Measurements from ENCODE around the gene PHACTR4.
"Not testable (repeated sequence)": the region's sequence is repeated elsewhere in the genome, so short reads cannot be mapped to it uniquely, and the experiment has no call there.

PHACTR4 gene

DNA sequence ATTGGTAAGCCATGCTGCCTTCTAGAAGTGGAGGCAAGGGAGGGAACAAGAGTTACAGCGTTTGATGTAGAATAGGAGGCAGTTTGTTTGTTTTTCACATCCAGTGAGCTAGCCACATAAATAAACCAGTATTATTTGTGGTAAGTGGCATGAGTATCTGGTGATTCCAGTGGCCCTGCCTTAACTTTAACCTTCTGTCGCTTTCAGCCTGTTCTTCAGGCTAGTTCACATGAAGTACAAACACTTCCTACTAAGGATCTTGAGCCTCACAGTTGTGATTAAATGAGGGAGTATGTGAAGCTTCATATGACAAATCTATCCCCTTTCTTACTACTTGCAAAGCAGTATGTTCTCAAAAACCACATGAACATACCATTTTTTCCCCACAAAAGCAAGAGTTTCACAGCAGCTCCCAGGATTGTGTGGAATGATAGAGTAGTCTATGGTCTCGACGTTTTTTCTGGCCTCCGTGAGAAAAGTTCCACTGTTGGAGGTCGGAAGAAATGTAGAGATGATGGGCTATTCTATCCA is 59.5 kb downstream of the PHACTR4 start:
- DNase-seq (ENCODE audit: low read depth in 2 of 2) = no peak

DNA sequence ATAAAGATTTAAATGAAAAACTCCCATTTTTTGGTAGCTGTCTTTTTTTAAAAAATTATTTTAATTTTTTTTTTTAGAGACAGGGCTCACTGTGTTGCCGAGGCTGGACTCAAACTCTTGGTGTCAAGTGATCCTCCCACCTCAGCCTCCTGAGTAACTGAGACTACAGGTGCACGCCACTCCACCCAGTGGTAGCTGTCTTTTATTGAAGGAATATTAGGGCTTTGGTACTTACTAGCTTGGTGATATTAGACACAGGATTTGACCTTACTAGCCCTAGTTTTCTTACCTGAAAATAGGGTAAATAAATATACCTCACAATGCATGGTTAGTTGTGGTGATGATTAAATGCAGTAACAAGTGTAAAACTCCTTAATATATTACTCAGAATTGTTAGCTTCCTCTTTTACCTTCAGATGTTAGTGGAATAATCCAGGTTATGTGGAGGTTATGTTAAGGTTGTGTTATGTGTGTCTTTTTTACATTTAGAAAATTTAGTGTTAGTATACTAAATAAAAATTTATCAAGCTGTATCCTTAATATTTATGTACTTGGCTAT is 66.8 kb downstream of the PHACTR4 start:
- no peak for DNase-seq (ENCODE audit: low read depth in 2 of 2)

DNA sequence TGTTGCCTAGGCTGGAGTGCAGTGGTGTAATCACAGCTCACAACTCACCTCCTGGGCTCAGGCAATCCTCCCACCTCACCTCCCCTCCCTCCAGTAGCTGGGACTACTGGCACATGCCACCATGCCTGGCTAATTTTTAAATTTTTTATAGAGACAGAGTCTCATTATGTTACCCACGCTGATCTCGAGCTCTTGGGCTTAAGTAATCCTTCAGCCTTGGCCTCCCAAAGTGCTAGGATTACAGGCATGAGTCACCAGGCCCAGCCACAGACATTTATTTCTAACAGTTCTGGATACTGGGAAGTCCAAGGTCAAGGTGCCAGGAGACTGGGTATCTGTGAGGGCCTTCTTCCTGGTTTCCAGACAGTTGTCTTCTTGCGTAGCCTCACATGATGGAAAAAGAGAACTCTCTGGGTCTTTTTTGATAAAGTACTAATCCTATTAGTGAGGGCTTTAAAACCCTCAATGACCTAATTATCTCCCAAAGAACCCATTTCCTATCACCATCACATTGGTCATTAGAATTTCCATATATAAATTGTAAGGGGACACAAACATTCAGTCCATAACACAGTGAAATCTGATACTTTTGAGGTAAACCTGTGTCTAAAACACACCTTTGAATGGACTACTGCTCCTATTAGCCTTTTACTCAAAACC is 67.9 kb downstream of the PHACTR4 start:
- DNase-seq (ENCODE audit: low read depth in 2 of 2) = no peak

GRCh38 chr1:28437924-28438699 is 68.6 kb downstream of the PHACTR4 start:
- no peak for DNase-seq (ENCODE audit: low read depth in 2 of 2)

DNA sequence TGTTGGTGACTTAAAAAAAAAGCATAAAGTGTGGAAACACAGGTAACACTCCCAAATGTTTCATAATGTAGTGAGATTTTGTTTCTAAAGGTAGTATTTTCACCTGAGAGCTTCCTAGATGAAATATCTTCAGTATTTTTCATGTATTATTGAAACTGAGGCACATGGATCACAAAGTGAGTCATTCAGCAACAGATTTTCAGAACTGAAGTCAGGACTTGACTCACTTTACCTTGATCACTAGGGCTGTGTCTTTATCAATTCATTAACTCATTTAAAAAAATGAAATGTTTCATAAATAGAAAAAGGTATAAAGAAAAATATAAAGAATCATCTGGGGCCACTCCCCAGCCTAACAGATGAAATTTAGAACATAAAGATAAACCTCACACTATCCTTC is 69.8 kb downstream of the PHACTR4 start:
- no peak for DNase-seq (ENCODE audit: low read depth in 2 of 2)

DNA sequence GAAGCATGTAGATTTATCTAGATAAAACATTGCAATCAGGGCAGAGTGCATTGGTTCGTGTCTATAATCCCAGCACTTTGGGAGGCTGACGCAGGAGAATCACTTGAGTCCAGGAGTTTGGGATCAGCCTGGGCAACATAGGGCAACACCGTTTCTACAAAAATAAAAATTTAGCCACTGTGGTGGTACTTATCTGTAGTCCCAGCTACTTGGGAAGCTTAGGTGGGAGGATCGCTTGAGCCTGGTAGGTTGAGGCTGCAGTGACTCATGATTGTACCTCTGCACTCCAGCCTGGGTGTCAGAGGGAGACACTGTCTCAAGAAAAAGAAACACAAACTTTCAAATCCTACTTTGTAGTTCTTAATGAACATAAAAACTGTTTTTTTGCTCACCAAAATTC is 72.1 kb downstream of the PHACTR4 start:
- DNase-seq (ENCODE audit: low read depth in 2 of 2) = no peak

- DNase-seq (ENCODE audit: low read depth in 2 of 2) = no peak
Measured at GRCh38 chr1:28443550-28443949, 74.0 kb downstream of the PHACTR4 start.

GRCh38 chr1:28447679-28448078 is 78.1 kb downstream of the PHACTR4 start:
- no peak for DNase-seq (ENCODE audit: low read depth in 2 of 2)

DNA sequence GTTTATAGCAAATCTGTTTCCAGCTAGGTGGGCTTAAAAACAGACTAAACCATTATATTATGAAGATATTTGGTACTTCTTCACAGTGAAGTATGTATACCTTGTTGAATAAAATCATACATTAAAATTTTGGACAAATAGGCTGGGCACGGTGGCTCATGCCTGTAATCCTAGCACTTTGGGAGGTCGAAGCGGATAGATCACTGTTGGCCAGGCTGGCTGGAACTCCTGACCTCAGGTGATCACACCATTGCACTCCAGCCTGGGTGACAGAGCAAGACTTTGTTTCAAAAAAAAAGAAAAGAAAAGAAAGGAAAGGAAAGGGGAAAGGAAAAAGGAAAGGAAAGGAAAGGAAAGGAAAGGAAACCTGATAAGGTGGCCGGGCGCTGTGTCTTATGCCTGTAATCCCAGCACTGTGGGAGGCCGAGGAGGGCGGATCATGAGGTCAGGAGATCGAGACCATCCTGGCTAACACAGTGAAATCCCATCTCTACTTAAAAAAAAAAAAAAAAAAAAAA is 78.6 kb downstream of the PHACTR4 start:
- DNase-seq (ENCODE audit: low read depth in 2 of 2) = not testable (repeated sequence)

GRCh38 chr1:28449904-28450303 is 80.4 kb downstream of the PHACTR4 start:
- DNase-seq (ENCODE audit: low read depth in 2 of 2) = no peak

- DNase-seq (ENCODE audit: low read depth in 2 of 2) = no peak
Measured at GRCh38 chr1:28450561-28450960, 81.0 kb downstream of the PHACTR4 start.

DNA sequence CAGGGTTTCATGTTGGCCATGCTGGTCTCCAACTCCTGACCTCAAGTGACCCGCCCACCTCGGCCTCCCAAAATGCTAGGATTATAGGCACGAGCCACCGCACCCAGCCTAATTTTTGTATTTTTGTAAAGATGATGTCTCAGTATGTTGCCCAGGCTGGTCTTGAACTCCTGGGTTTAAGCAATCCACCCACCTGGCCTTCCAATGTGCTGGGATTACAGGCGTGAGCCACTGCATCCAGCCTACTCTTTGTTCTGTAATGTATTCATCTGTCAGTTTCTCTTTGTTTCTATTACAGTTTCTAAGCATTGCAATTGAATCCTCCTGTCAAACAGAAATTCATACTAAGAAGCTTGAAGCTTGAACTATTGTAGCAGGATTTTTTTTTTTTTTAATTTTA is 81.5 kb downstream of the PHACTR4 start:
- no peak for DNase-seq (ENCODE audit: low read depth in 2 of 2)

GRCh38 chr1:28456078-28456477 is 86.5 kb downstream of the PHACTR4 start:
- DNase-seq (ENCODE audit: low read depth in 2 of 2) = no peak

DNA sequence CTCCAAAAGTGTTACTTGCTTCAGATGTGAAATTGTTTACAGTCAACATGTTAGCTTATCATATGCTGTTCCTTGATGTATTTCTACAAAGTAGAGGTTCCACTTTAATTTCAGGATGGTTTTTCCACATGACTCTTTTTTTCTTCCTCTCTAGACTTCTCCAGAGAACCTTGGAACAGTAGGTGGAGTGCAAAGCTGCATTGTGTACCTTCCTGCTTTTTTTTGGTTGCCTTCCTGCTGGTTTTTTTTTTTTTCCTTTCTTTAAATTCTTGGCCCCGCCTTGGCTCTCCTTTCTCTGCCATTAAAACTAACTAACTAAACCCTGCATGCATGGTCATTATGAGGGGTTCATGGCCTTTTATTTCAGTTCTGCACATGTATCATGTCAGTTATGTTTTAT is 88.1 kb downstream of the PHACTR4 start:
- no peak for DNase-seq (ENCODE audit: low read depth in 2 of 2)

DNA sequence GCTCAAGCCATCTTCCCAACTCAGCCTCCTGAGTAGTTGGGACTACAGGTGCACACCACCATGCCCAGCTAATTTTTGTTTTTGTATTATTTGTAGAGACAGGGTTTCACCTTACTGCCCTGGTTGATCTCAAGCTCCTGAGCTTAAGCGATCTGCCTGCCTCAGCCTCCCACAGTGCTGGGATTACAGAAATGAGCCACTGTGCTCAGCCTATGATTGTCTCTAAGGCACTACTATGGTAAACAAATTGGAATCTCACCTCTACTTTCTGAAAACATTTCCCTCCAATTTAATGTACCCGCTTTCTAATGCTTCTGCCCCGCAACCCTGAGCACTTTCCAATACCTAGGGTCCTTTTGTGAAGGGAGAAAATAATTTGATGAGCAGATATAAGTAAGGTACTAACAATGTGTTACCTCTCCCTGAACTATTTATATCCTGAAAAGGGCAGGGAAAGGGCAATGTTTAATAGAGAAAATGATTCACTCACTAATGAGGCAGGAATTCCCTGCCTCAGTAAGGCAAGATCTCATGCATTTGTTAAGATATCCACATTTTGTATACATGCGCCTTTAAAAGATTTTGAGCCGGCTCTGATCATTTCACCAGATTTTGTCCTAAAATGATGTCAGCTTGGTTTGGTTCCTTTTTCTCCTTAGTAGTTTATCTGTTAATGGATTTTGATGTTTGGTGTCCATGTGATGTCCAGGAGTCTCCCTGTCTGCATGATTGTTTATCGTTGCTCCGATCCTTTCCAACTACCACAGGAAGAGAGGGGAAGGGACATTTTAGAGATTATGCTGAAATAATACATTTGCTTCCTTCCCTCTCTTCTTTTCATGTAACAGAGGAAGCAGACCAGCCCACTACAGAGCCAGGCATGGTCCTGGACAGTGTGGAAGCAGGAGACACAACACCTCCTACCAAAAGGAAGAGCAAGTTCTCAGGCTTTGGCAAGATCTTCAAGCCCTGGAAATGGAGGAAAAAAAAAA is 89.0 kb downstream of the PHACTR4 start:
- no peak for DNase-seq (ENCODE audit: low read depth in 2 of 2)

DNA sequence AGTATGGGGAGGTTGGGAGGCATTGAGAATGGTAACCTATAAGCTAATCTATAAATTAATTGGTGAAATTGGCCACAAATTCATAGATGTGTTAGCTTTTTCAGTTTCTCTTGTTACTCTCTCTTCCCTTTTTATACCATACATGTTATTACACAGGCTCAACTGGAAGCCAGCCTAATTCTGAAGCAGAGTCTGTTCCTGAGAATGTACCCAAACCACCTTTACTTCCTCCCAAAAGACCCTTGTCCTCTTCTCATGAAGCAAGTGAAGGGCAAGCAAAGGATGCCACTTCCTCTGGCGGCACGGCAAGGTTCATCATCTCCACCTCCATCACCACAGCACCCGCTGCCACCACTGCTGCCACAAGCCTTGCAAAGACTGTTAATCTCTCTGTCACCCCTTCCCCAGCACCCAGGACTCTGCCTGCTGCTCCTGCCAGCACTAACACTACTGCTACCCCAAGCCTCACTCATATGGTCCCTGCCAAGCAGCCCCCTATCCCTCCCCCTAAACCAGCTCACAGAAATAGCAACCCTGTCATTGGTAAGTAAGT is 96.8 kb downstream of the PHACTR4 start:
- DNase-seq (ENCODE audit: low read depth in 2 of 2) = no peak

- DNase-seq (ENCODE audit: low read depth in 2 of 2) = no peak
Measured at GRCh38 chr1:28470146-28470545, 100.6 kb downstream of the PHACTR4 start.

DNA sequence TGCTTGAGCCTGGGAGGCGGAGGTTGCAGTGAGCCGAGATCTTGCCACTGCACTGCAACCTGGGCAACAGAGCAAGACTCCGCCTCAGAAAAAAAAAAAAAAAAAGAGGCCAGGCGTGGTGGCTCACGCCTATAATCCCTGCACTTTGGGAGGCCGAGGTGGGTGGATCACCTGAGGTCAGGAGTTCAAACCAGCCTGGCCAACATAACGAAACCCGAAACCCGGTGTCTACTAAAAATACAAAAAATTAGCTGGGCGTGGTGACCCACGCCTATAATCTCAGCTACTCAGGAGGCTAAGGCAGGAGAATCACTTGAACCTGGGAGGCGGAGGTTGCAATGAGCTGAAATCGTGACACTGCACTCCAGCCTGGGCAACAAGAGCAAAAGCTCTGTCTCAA is 110.0 kb downstream of the PHACTR4 start:
- not testable (repeated sequence) for DNase-seq (ENCODE audit: low read depth in 2 of 2)

DNA sequence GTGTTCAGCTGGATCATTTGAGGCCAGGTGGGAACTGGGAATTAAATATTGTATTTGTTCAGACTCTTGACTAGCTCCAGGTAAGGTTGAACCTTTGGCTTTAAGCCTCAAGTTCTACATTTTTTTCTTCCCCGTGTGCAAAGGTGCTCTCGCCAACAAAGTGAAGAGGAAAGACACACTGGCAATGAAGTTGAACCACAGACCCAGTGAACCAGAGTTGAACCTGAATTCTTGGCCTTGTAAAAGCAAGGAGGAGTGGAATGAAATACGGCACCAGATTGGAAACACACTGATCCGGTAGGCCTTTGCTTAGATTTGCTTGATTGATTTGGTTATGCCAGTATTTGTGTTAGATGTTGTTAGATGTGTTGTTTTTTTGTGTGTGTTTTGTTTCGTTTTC is 110.8 kb downstream of the PHACTR4 start:
- no peak for DNase-seq (ENCODE audit: low read depth in 2 of 2)

DNA sequence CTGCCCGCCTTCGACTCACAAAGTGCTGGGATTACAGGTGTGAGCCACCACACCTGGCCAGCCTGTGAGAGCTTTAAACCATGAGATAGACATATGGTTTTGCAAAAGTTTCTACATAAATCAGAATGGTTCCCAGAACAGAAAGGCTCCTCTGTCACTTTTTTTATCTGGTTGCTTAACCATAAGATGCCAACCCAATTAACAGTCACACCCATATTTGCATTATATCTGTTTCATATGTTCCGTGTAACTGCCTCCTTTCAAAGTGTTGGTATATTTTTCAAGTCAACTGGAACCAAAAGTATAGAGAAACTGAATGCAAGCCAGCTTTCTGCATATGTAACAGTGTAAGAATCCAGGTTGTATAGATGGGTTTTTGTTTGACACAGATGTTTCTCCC is 112.6 kb downstream of the PHACTR4 start:
- no peak for DNase-seq (ENCODE audit: low read depth in 2 of 2)

- DNase-seq (ENCODE audit: low read depth in 2 of 2) = no peak
Measured at GRCh38 chr1:28482702-28483101, 113.2 kb downstream of the PHACTR4 start.

Data from stimulated activated CD8-positive, alpha-beta memory T cell treated with anti-CD3 and anti-CD28 coated beads, Interleukin-2, amount 100 ng/mL, for 48 hours (primary cell).